Liver (tissue), 3 donors: ENCODE measurements around the gene ERCC6L2.

Source experiments
- ATF3 ChIP-seq: IDR thresholded peaks from 2 replicates; pipeline ENCODE4 v1.6.1; 2016; ENCODE audit warnings: antibody characterized with exemption
- CTCF ChIP-seq: fragments of 150-350 bp; IDR thresholded peaks from 2 replicates; pipeline ENCODE4 v1.5.1; 2017; ENCODE audit warnings: improper control_type of control experiment, low read depth, low read length; ENCODE audit not compliant: missing input control
- EGR1 ChIP-seq, 2 donors: IDR thresholded peaks; 2 replicates each; pipeline ENCODE4 v1.6.1; 2016 to 2018; ENCODE audit warnings: antibody characterized with exemption in 2 of 2, low read depth in 2 of 2
- GABPA ChIP-seq, 2 donors: IDR thresholded peaks in 1 of 2; conservative IDR thresholded peaks in 1 of 2; 2 replicates each; pipeline ENCODE4 v1.6.1; 2016; ENCODE audit warnings: antibody characterized with exemption in 2 of 2, mild to moderate bottlenecking in 1 of 2, moderate library complexity in 1 of 2
- HNF4G ChIP-seq: IDR thresholded peaks from 2 replicates; pipeline ENCODE4 v1.6.1; 2016; ENCODE audit warnings: antibody characterized with exemption
- JUND ChIP-seq, 2 donors: IDR thresholded peaks; 2 replicates each; pipeline ENCODE4 v1.6.1; 2016; ENCODE audit warnings: antibody characterized with exemption in 2 of 2
- MAX ChIP-seq: IDR thresholded peaks from 2 replicates; pipeline ENCODE4 v1.6.1; 2016; ENCODE audit warnings: antibody characterized with exemption
- NR2F2 ChIP-seq: IDR thresholded peaks from 2 replicates; pipeline ENCODE4 v1.6.1; 2016; ENCODE audit warnings: antibody characterized with exemption
- RAD21 ChIP-seq, 2 donors: IDR thresholded peaks; 2 replicates each; pipeline ENCODE4 v1.6.1; 2016; ENCODE audit warnings: antibody characterized with exemption in 2 of 2, mild to moderate bottlenecking in 2 of 2
- REST ChIP-seq: IDR thresholded peaks from 2 replicates; pipeline ENCODE4 v1.6.1; 2016; ENCODE audit warnings: antibody characterized with exemption, mild to moderate bottlenecking
- RXRA ChIP-seq, 2 donors: IDR thresholded peaks; 2 replicates each; pipeline ENCODE4 v1.6.1; 2017 to 2018; ENCODE audit warnings: antibody characterized with exemption in 2 of 2, mild to moderate bottlenecking in 1 of 2
- TAF1 ChIP-seq: conservative IDR thresholded peaks from 2 replicates; pipeline ENCODE4 v1.6.1; 2016; ENCODE audit warnings: antibody characterized with exemption, mild to moderate bottlenecking
- YY1 ChIP-seq: IDR thresholded peaks from 2 replicates; pipeline ENCODE4 v1.6.1; 2016; ENCODE audit warnings: antibody characterized with exemption, mild to moderate bottlenecking
- ZBTB33 ChIP-seq: IDR thresholded peaks from 2 replicates; pipeline ENCODE4 v1.6.1; 2016; ENCODE audit warnings: antibody characterized with exemption
- donor health status: healthy.
- donor health status: healthy.

- TF ChIP-seq CTCF (no peak), MAX (no peak), ATF3 (no peak), EGR1 (IDR thresholded peaks at IDR 0.05; ENCODE audit: low read depth in 2 of 2) (no peak), GABPA (IDR thresholded peaks at IDR 0.05 in 1 of 2, conservative IDR thresholded peaks at IDR 0.05 in 1 of 2) (no peak), REST (no peak), RAD21 (IDR thresholded peaks at IDR 0.05) (no peak), JUND (IDR thresholded peaks at IDR 0.05) (no peak), HNF4G (no peak), ZBTB33 (no peak), TAF1 (no peak), RXRA (IDR thresholded peaks at IDR 0.05) (no peak), NR2F2 (no peak), YY1 (no peak)
Measured at GRCh38 chr9:96004379-96004778, 128.9 kb downstream of the ERCC6L2 start.
